Neural cell (in vitro differentiated cells): ENCODE data around the gene GPATCH2L. TPM values are rescaled to one million over a fixed set of nuclear protein-coding genes. Genes with fewer than 3 reads are reported as not detected.
A peak's percentile ranks its signal among the peaks of the same experiment; 100 is the strongest.

Experiments
- H2AFZ ChIP-seq: fragments of 200-600, 300-800 bp; sonication (generic), shearing (Covaris generic); 2 replicates; pipeline ENCODE4 v1.6.0; 2014; ENCODE audit warnings: low read depth, mild to moderate bottlenecking, antibody characterized with exemption, low read length, moderate library complexity
- H3F3A ChIP-seq: fragments of 200-600 bp; shearing (Covaris generic); 2 replicates; pipeline ENCODE4 v1.6.1; 2016; ENCODE audit warnings: mild to moderate bottlenecking, moderate library complexity, mixed read lengths, antibody characterized with exemption, low read length; ENCODE audit not compliant: insufficient read depth, poor library complexity, severe bottlenecking
- H3K27ac ChIP-seq: fragments of 200-600, 300-800 bp; sonication (generic), shearing (Covaris generic); 2 replicates; pipeline ENCODE4 v1.5.1; 2014; ENCODE audit warnings: mild to moderate bottlenecking, low read length, moderate library complexity
- H3K27me3 ChIP-seq: fragments of 300-800, 200-600 bp; sonication (generic), shearing (Covaris generic); 2 replicates; pipeline ENCODE4 v1.6.0; 2014; ENCODE audit warnings: mild to moderate bottlenecking, low read depth, low read length, moderate library complexity; ENCODE audit not compliant: insufficient read depth
- H3K36me3 ChIP-seq: fragments of 300-800, 200-600 bp; sonication (generic), shearing (Covaris generic); 2 replicates; pipeline ENCODE4 v1.5.1; 2014; ENCODE audit warnings: mild to moderate bottlenecking, antibody characterized with exemption, low read length, moderate library complexity; ENCODE audit not compliant: insufficient read depth
- H3K4me2 ChIP-seq: fragments of 300-800, 200-600 bp; sonication (generic), shearing (Covaris generic); 2 replicates; pipeline ENCODE4 v1.6.0; 2014; ENCODE audit warnings: mild to moderate bottlenecking, low read length
- H3K4me3 ChIP-seq: fragments of 300-800, 200-600 bp; sonication (generic), shearing (Covaris generic); 2 replicates; pipeline ENCODE4 v1.5.1; 2014; ENCODE audit warnings: mild to moderate bottlenecking, low read length, moderate library complexity
- H3K79me2 ChIP-seq: fragments of 200-600 bp; shearing (Covaris generic); replicated peaks from 2 replicates; pipeline ENCODE4 v1.6.0; 2014; ENCODE audit warnings: mild to moderate bottlenecking, low read length, moderate library complexity; ENCODE audit not compliant: insufficient read depth
- H3K9ac ChIP-seq: fragments of 300-800, 200-600 bp; sonication (generic), shearing (Covaris generic); 2 replicates; pipeline ENCODE4 v1.6.1; 2016; ENCODE audit warnings: mild to moderate bottlenecking, low read length, mixed read lengths
- H3K9me2 ChIP-seq: fragments of 200-600 bp; shearing (Covaris generic); 2 replicates; pipeline ENCODE4 v1.6.1; 2016; ENCODE audit warnings: mild to moderate bottlenecking, low read length, mixed read lengths; ENCODE audit not compliant: insufficient read depth
- H3K9me3 ChIP-seq: fragments of 200-600, 300-800 bp; sonication (generic), shearing (Covaris generic); 2 replicates; pipeline ENCODE4 v1.6.1; 2016; ENCODE audit warnings: mild to moderate bottlenecking, mixed run types, low read length, moderate library complexity, mixed read lengths
- H4K20me1 ChIP-seq: fragments of 200-600 bp; shearing (Covaris generic); 2 replicates; pipeline ENCODE4 v1.6.1; 2016; ENCODE audit warnings: mild to moderate bottlenecking, mixed run types; ENCODE audit not compliant: insufficient read depth
- EP300 ChIP-seq: fragments of 450-650 bp; conservative IDR thresholded peaks from 2 replicates; pipeline ENCODE4 v1.6.1; 2014; ENCODE audit warnings: antibody characterized with exemption, mild to moderate bottlenecking, moderate library complexity; ENCODE audit not compliant: poor library complexity, severe bottlenecking
- EZH2 ChIP-seq: fragments of 200-600, 300-800 bp; shearing (Covaris generic), sonication (generic); IDR thresholded peaks from 2 replicates; pipeline ENCODE4 v1.6.1; 2014; ENCODE audit warnings: antibody characterized with exemption, low read length, borderline replicate concordance, mild to moderate bottlenecking; ENCODE audit not compliant: insufficient read depth, poor library complexity, severe bottlenecking
- MXI1 ChIP-seq: fragments of 450-650 bp; conservative IDR thresholded peaks from 2 replicates; pipeline ENCODE4 v1.6.1; 2014; ENCODE audit warnings: antibody characterized with exemption, mild to moderate bottlenecking; ENCODE audit not compliant: poor library complexity, severe bottlenecking
- POLR2AphosphoS5 ChIP-seq: IDR thresholded peaks from 2 replicates; pipeline ENCODE4 v1.6.1; 2012
- RAD21 ChIP-seq: fragments of 450-650 bp; conservative IDR thresholded peaks from 2 replicates; pipeline ENCODE4 v1.6.1; 2014; ENCODE audit warnings: antibody characterized with exemption, mild to moderate bottlenecking, moderate library complexity
- SMC3 ChIP-seq: fragments of 450-650 bp; conservative IDR thresholded peaks from 2 replicates; pipeline ENCODE4 v1.6.1; 2014; ENCODE audit warnings: antibody characterized with exemption, mild to moderate bottlenecking, moderate library complexity; ENCODE audit not compliant: poor library complexity
- TAF1 ChIP-seq: IDR thresholded peaks from 2 replicates; pipeline ENCODE4 v1.6.1; 2012; ENCODE audit warnings: low read depth
- polyA plus RNA-seq: library from polyadenylated mRNA; depleted of rRNA; stranded (reverse); fragments of >200 nt; gene quantifications from 2 replicates; pipeline ENCODE4 v1.2.3, GENCODE V29; 2014
- TF ChIP-seq, protein P1 (sequence below): fragments of 450-650 bp; IDR thresholded peaks from 2 replicates; pipeline ENCODE4 v1.5.1; 2014; ENCODE audit warnings: antibody characterized with exemption, mild to moderate bottlenecking, moderate library complexity; ENCODE audit not compliant: poor library complexity, severe bottlenecking
- TF ChIP-seq, protein P2 (sequence below): IDR thresholded peaks from 2 replicates; pipeline ENCODE4 v1.6.1; 2012; ENCODE audit warnings: borderline replicate concordance

The GPATCH2L gene
- polyA plus RNA-seq, 1 donor from 2014 or later = 49.6 TPM

DNA sequence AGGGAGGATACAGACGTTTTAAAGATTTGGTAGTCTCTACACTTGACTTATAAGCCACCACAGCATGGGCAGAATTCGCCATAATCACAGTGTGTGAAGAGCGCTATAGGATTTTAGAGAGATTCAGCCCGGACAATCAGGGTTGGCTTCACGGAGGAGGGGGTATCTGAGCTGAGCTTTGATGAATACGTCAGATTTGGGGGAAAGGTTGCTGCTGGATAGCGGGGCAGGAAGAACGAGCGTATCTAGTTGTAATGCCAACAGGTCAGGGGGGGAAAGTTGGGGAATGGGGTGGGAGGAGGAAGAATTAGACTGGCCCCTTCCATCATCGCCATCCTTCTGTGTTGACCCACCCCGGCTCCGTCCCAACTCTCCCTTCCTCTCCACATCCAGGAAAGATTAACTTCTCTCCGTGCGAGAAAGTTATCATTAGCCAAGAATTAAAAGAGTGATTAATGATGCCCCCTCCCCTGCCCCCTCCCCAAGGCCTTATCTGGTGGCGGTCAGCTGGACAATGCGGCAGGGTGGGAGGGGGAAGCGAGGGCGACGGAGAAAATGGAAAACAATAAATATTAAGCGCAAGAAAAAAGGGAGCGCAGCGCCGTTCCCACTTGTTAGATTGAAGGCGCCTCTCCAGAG lies 13.5 kb upstream of the GPATCH2L start:
- H3K9me2 ChIP-seq = no peaks in the 10 kb centered on the region

DNA sequence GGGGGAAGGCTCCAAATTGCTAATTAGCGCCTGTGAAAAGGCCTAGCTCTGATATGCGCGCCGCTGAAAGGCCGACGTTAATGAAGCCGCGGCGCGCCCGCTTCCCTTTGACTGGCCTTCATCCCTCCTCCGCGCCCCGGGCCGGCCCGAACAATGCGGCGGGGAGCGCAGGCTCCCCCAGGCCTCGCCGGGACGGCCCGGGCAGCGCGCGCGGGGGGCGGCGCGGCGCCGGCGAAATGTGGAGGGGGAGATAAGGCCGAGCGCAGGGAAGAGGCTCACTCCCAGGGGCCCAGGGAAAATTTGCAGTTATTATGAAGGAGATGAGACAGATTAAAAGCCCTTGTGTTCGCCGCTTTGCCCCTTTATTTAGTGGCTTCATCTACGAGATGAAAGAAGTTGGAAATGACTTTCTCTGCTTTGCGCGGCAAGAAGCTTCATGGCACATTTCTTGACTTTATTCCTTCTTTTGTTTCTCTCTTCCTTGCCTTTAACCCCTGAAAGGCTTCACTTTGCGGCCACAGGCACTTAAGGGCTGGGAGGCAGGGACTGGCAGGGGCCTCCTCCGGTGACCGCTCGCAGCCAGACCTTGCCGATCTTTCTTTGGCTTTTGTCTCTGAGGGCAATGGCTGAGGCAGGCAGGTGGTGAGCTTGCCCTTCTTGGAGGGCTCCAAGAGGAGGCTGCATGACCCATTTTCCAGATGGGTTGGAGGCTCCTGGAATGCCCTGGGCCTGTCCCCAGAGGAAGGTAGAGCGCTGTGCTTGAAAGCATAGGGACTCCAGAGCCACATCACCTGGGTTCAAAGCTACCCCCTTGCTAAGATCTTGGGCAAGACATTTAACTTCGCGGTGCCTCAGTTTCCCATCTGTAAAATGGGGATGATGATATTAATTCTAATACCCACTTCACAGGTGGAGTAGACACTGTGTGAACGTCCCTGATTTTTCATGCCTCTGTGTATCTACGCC lies 12.7 kb upstream of the GPATCH2L start:
- Histone ChIP-seq H3K27me3 (peaks cover 29% of the 10 kb centered on the region), H3K4me3 (peak overlapping the region; percentile 54), H3K79me2 (no peaks in the 10 kb centered on the region), H2AFZ (no peak overlapping the region), H3K27ac (no peak overlapping the region), H3K9me3 (no peaks in the 10 kb centered on the region), H3F3A (no peaks in the 10 kb centered on the region), H3K4me2 (peak overlapping the region; percentile 48), H3K9me2 (no peaks in the 10 kb centered on the region), H4K20me1 (no peaks in the 10 kb centered on the region), H3K9ac (peak overlapping the region; percentile 36), H3K36me3 (no peaks in the 10 kb centered on the region)
- TF ChIP-seq, protein P1, sequence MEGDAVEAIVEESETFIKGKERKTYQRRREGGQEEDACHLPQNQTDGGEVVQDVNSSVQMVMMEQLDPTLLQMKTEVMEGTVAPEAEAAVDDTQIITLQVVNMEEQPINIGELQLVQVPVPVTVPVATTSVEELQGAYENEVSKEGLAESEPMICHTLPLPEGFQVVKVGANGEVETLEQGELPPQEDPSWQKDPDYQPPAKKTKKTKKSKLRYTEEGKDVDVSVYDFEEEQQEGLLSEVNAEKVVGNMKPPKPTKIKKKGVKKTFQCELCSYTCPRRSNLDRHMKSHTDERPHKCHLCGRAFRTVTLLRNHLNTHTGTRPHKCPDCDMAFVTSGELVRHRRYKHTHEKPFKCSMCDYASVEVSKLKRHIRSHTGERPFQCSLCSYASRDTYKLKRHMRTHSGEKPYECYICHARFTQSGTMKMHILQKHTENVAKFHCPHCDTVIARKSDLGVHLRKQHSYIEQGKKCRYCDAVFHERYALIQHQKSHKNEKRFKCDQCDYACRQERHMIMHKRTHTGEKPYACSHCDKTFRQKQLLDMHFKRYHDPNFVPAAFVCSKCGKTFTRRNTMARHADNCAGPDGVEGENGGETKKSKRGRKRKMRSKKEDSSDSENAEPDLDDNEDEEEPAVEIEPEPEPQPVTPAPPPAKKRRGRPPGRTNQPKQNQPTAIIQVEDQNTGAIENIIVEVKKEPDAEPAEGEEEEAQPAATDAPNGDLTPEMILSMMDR = no peak
- TF ChIP-seq MXI1 = no peak
- no peak for TF ChIP-seq POLR2AphosphoS5
- TF ChIP-seq EZH2 = no peak
- TF ChIP-seq, protein P2, sequence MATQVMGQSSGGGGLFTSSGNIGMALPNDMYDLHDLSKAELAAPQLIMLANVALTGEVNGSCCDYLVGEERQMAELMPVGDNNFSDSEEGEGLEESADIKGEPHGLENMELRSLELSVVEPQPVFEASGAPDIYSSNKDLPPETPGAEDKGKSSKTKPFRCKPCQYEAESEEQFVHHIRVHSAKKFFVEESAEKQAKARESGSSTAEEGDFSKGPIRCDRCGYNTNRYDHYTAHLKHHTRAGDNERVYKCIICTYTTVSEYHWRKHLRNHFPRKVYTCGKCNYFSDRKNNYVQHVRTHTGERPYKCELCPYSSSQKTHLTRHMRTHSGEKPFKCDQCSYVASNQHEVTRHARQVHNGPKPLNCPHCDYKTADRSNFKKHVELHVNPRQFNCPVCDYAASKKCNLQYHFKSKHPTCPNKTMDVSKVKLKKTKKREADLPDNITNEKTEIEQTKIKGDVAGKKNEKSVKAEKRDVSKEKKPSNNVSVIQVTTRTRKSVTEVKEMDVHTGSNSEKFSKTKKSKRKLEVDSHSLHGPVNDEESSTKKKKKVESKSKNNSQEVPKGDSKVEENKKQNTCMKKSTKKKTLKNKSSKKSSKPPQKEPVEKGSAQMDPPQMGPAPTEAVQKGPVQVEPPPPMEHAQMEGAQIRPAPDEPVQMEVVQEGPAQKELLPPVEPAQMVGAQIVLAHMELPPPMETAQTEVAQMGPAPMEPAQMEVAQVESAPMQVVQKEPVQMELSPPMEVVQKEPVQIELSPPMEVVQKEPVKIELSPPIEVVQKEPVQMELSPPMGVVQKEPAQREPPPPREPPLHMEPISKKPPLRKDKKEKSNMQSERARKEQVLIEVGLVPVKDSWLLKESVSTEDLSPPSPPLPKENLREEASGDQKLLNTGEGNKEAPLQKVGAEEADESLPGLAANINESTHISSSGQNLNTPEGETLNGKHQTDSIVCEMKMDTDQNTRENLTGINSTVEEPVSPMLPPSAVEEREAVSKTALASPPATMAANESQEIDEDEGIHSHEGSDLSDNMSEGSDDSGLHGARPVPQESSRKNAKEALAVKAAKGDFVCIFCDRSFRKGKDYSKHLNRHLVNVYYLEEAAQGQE = no peak
- no peak for TF ChIP-seq SMC3
- no peak for TF ChIP-seq TAF1

More for the DNA sequence above, 13.5 kb upstream of the GPATCH2L start:
- H3K36me3 ChIP-seq = no peaks in the 10 kb centered on the region
- no peak overlapping the region for H2AFZ ChIP-seq
- TF ChIP-seq MXI1 (no peak), TAF1 (no peak), SMC3 (no peak), RAD21 (no peak), POLR2AphosphoS5 (no peak), EP300 (no peak), EZH2 (no peak)
- TF ChIP-seq, protein P1 = no peak
- TF ChIP-seq, protein P2 = no peak
- no peaks in the 10 kb centered on the region for H4K20me1 ChIP-seq
- no peaks in the 10 kb centered on the region for H3K9me3 ChIP-seq
- H3K27ac ChIP-seq = no peak overlapping the region
- H3F3A ChIP-seq = no peaks in the 10 kb centered on the region
- H3K79me2 ChIP-seq = no peaks in the 10 kb centered on the region
- peak overlapping the region; percentile 36 for H3K9ac ChIP-seq
- no peak overlapping the region for H3K4me2 ChIP-seq
- peaks cover 37% of the 10 kb centered on the region for H3K27me3 ChIP-seq
- H3K4me3 ChIP-seq = peak overlapping the region; percentile 54
